Neural crest cell (in vitro differentiated cells): ENCODE data around the gene RGS1. TPM values are rescaled to one million over a fixed set of nuclear protein-coding genes. Genes with fewer than 3 reads are reported as not detected.

Source experiments
- DNase-seq: peaks from one replicate; pipeline ENCODE4 v3.0.0; 2021; ENCODE audit warnings: low read depth, mixed read lengths, low spot score
- H3K27ac Mint-ChIP-seq: one replicate; pipeline ENCODE4 v1.8.0; 2021; ENCODE audit warnings: mild to moderate bottlenecking, mixed read lengths; ENCODE audit not compliant: unreplicated experiment
- H3K27me3 Mint-ChIP-seq: 2 replicates; pipeline ENCODE4 v1.8.0; 2021; ENCODE audit warnings: low read depth, mild to moderate bottlenecking, mixed read lengths
- H3K36me3 Mint-ChIP-seq: 2 replicates; pipeline ENCODE4 v1.8.0; 2021; ENCODE audit warnings: low read depth, mild to moderate bottlenecking, mixed read lengths
- H3K4me1 Mint-ChIP-seq: 2 replicates; pipeline ENCODE4 v1.8.0; 2021; ENCODE audit warnings: mixed read lengths
- H3K4me3 Mint-ChIP-seq: one replicate; pipeline ENCODE4 v1.8.0; 2021; ENCODE audit warnings: mild to moderate bottlenecking, mixed read lengths
- H3K9me3 Mint-ChIP-seq: 2 replicates; pipeline ENCODE4 v1.8.0; 2021; ENCODE audit warnings: mixed read lengths
- total RNA-seq: library from RNA; stranded (reverse); gene quantifications from 2 replicates; pipeline ENCODE4 v1.2.1, GENCODE V29; 2021
- TF ChIP-seq, protein P1 (sequence below): fragments of 200-600 bp; sonication (generic); conservative IDR thresholded peaks from 2 replicates; pipeline ENCODE4 v1.5.0; 2021; ENCODE audit warnings: antibody characterized with exemption, mild to moderate bottlenecking

The RGS1 gene
- total RNA-seq, 1 donor from 2014 or later = not detected

DNA sequence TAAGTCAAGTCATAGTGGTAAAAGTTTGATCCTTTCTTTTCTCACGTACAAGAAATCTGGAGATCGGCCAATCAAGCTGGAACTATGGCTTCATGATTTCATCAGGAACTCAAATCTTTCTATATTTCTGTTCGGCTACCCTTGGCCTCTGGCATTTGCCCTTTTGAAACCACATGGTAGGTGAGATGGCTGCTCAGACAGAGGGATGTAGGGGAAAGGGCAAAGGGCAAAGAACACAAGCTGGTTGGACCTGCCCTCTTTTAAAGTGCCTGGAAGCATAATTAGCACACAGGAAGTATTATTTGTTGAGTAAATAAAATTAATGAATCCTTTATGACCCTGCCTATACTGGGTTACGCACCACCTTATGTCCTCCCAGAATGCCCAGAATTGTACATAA is 11.5 kb upstream of the RGS1 start:
- TF ChIP-seq, protein P1, sequence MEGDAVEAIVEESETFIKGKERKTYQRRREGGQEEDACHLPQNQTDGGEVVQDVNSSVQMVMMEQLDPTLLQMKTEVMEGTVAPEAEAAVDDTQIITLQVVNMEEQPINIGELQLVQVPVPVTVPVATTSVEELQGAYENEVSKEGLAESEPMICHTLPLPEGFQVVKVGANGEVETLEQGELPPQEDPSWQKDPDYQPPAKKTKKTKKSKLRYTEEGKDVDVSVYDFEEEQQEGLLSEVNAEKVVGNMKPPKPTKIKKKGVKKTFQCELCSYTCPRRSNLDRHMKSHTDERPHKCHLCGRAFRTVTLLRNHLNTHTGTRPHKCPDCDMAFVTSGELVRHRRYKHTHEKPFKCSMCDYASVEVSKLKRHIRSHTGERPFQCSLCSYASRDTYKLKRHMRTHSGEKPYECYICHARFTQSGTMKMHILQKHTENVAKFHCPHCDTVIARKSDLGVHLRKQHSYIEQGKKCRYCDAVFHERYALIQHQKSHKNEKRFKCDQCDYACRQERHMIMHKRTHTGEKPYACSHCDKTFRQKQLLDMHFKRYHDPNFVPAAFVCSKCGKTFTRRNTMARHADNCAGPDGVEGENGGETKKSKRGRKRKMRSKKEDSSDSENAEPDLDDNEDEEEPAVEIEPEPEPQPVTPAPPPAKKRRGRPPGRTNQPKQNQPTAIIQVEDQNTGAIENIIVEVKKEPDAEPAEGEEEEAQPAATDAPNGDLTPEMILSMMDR = no peak
- DNase-seq = no peak
- no peaks in the 10 kb centered on the region for H3K27me3 Mint-ChIP-seq
- no peaks in the 10 kb centered on the region for H3K9me3 Mint-ChIP-seq
- no peak overlapping the region for H3K4me3 Mint-ChIP-seq
- no peaks in the 10 kb centered on the region for H3K36me3 Mint-ChIP-seq
- H3K4me1 Mint-ChIP-seq = peaks cover 9% of the 10 kb centered on the region
- no peak overlapping the region for H3K27ac Mint-ChIP-seq

DNA sequence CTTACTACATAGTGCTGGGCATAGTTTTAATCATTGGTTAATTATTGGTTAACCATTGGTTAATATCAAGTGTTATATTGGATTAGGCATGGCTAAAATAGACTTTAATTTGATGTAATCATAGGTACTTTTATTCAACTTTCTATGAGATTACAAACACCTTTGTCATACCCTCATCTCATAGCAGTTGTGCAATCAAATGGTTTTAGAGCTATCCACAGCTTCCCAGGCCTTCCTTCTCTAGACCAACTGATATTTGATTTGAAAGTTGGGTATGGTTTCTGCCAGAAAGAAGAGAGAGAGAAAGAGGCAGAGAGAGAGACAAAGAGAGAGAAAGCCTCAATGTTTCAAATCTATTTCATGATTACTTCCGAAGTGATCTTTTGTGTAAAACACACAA is 9.6 kb upstream of the RGS1 start:
- H3K4me3 Mint-ChIP-seq = no peak overlapping the region
- peaks cover 4% of the 10 kb centered on the region for H3K9me3 Mint-ChIP-seq
- peaks cover 2% of the 10 kb centered on the region for H3K36me3 Mint-ChIP-seq
- H3K27ac Mint-ChIP-seq = no peak overlapping the region
- H3K4me1 Mint-ChIP-seq = peaks cover 13% of the 10 kb centered on the region
- no peak for DNase-seq
- no peaks in the 10 kb centered on the region for H3K27me3 Mint-ChIP-seq
- TF ChIP-seq, protein P1 = no peak

DNA sequence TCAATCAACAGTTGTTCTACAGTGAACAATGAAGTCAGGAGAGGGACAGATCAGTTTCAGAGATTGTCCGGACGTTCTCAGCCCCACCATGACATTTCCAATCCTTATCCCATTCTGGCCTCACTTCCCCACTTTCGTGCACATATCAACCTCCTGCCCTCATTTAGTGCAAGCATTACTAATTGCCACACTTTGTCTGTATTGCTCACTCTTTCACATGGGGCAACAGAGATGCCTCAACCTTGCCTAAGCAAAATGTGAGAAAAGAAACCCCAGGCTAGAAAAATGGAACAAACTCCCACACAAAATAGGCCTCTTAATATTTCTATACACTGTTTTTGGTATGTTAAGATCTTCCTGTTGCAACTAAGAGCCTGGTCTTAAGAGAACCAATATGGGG is 8.9 kb upstream of the RGS1 start:
- no peak overlapping the region for H3K27ac Mint-ChIP-seq
- H3K9me3 Mint-ChIP-seq = peaks cover 4% of the 10 kb centered on the region
- no peak for DNase-seq
- no peak overlapping the region for H3K4me3 Mint-ChIP-seq
- peaks cover 2% of the 10 kb centered on the region for H3K36me3 Mint-ChIP-seq
- TF ChIP-seq, protein P1 = no peak
- H3K27me3 Mint-ChIP-seq = no peaks in the 10 kb centered on the region
- H3K4me1 Mint-ChIP-seq = peaks cover 13% of the 10 kb centered on the region

DNA sequence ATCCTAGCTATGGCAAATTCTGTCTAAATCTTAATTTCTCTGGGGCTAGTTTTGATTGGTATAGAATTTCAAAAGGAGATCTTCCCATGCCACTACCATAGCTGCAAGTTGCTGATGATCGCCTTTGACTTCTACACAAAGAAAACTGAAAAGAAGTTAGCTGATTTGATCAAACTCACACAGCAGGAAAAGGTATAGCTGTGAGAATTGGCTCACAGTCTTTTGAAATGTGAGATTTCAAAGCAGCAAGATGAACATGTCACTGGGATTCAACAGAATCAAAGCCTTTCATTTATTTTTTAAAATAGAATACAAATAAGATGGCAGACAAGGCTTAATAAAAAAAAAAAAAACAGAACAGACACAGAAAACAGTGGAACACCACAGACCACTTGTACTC is 7.5 kb upstream of the RGS1 start:
- TF ChIP-seq, protein P1 = no peak
- Mint-ChIP-seq H3K9me3 (peaks cover 4% of the 10 kb centered on the region), H3K4me1 (peaks cover 13% of the 10 kb centered on the region), H3K4me3 (no peak overlapping the region), H3K36me3 (peaks cover 2% of the 10 kb centered on the region), H3K27ac (no peak overlapping the region), H3K27me3 (no peaks in the 10 kb centered on the region)
- DNase-seq = no peak

DNA sequence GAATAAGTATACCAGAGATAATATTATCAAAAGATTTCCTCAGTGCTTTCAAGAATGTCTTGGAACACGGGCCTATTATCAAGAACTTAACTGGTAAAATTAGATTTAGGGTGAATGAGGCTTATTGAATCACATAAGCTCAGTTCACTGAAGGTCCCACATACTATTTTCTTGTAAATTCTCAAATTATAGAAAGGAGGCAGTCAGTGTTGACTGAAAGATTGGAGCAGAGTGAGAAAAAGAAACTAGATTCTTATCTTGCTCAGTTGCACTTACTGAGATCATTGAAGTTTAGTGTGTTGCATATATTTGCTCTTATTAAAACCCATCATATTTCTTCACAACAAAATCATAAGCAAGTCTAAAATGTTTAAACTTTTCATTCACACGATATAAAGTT is 3.9 kb upstream of the RGS1 start:
- H3K4me3 Mint-ChIP-seq = no peak overlapping the region
- peaks cover 5% of the 10 kb centered on the region for H3K4me1 Mint-ChIP-seq
- H3K9me3 Mint-ChIP-seq = peaks cover 4% of the 10 kb centered on the region
- no peak overlapping the region for H3K27ac Mint-ChIP-seq
- DNase-seq = no peak
- H3K36me3 Mint-ChIP-seq = peaks cover 2% of the 10 kb centered on the region
- no peaks in the 10 kb centered on the region for H3K27me3 Mint-ChIP-seq
- TF ChIP-seq, protein P1 = no peak

DNA sequence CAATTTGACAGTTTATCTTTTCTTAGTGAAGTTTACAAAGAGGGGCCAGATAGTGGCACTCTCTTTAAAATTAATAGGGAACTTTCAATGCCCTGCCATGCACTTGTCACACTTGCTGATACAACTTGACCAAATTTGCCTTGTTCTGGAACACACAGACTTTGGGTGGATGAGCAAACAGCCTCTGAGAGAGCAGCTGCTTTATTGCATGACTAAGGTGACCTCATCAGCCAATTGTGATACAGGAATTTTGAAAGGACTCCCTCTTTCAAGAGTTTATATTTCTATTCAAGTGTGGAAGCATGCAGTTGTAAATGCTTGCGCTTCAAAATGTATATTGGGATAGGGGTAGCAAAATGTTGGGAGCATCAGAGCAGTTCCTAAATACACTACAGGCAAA is 2.1 kb upstream of the RGS1 start:
- Mint-ChIP-seq H3K27ac (no peak overlapping the region), H3K4me3 (no peak overlapping the region), H3K4me1 (peaks cover 5% of the 10 kb centered on the region), H3K36me3 (peaks cover 2% of the 10 kb centered on the region), H3K9me3 (peaks cover 4% of the 10 kb centered on the region), H3K27me3 (no peaks in the 10 kb centered on the region)
- no peak for DNase-seq
- TF ChIP-seq, protein P1 = no peak
